Stimulated activated CD8-positive, alpha-beta memory T cell treated with anti-CD3 and anti-CD28 coated beads, Interleukin-15, amount 100 ng/mL, for 24 hours (primary cell): ENCODE data around the gene MYEOV.

Source experiments
- DNase-seq: peaks from one replicate; pipeline ENCODE4 v3.0.0-alpha.2; 2020; ENCODE audit warnings: low read depth

MYEOV gene

DNA sequence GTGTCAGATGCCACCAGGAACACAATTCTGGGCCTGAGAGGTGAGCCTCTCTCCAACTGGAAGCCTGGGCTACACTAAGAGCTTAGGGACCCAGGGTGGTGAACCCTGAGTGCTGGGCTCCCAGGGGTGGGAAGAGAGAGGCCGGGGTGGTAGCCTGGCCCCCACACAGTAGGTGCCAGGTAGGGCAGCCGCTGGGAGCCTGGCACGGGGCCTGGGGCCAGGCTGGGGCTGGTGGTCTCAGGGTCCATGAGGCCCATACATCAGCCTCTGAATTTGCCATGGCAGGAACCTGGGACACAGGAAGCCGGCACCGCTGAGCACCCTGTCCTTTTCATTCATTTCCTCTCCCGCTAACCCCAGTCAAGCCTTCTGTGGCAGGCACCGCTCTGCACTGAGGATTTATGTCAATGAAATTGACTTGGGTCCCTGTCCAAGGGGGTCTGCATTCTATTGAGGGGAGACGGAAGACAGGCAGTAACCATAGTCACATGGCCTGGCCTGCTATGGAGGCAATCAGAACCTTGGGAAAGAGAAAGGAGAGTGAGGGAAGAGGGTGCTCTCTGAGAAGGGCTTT, 8.6 kb downstream of the MYEOV start:
- DNase-seq: no peak

GRCh38 chr11:69303427-69303826, 9.5 kb downstream of the MYEOV start:
- no peak for DNase-seq

GRCh38 chr11:69304258-69304657, 10.3 kb downstream of the MYEOV start:
- DNase-seq: no peak

- no peak for DNase-seq
These were observed 10.7 kb downstream of the MYEOV start for GRCh38 chr11:69304686-69305085.

- DNase-seq: no peak
These were observed 12.1 kb downstream of the MYEOV start for GRCh38 chr11:69305885-69306540.

GRCh38 chr11:69306821-69307220, 12.9 kb downstream of the MYEOV start:
- DNase-seq: no peak

- no peak for DNase-seq
These were observed 13.5 kb downstream of the MYEOV start for GRCh38 chr11:69307421-69307820.

DNA sequence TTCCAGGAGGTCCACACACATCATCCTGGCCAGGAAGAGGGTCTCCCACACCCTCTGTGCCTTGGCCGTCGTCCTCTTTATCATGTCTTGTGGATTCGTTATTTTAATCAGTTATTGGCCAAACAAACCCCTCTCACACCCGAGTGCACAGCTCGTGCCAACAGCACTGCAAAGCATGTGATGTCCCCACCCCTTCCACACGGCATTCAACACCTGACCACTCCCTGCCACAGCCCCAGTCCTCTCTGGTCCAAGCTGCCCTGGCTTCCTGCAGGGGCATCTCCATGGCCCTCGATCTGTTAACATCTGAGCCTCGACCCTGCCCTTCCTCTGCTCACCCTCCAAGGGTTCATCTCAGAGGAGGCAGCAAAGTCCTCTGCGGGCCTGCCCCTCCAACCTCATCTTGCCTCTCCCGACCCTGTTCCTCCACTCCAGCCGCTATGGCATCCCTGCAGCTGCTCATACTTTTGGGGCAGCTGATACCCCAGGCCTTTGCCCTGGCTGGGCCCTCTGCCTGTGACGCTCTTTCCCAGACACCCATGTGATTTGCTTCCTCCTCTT, 14.0 kb downstream of the MYEOV start:
- no peak for DNase-seq

GRCh38 chr11:69308491-69308911, 14.5 kb downstream of the MYEOV start:
- no peak for DNase-seq

GRCh38 chr11:69308936-69309615, 15.1 kb downstream of the MYEOV start:
- no peak for DNase-seq

DNA sequence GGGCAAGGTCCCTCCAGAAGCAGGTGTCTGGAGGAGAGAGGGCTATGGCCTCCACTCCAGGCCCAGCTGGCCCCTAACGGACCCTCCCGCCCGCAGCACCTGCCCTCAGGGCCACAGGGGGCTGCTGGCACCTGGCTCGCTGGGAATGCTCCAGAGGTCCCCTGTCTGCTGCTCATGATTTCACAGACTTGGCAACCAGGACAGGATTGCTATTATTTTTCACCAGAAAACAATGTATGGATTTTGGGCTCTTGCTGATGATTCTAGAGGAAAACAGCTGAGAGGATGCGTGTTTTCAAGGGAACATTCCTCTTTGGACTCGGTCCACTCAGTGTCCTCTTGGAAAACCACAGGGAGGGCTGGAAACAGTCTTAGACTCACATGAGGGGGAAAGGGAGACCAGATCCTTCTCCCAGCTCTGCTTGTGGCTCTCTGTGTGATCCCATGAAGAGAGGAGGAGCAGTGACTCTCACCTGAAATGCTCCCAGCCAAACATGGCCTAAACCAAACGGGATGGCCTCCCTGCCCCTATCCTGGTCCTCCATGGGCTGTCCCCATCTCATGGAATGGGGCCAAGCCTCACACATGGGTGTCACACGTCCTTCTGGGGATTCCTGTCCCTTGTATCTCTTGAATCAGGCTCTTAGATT, 15.8 kb downstream of the MYEOV start:
- DNase-seq: no peak

- no peak for DNase-seq
These were observed 16.4 kb downstream of the MYEOV start for GRCh38 chr11:69310351-69310750.

GRCh38 chr11:69310934-69311766, 17.2 kb downstream of the MYEOV start:
- DNase-seq: no peak

- DNase-seq: no peak
These were observed 17.9 kb downstream of the MYEOV start for GRCh38 chr11:69311767-69312385.

DNA sequence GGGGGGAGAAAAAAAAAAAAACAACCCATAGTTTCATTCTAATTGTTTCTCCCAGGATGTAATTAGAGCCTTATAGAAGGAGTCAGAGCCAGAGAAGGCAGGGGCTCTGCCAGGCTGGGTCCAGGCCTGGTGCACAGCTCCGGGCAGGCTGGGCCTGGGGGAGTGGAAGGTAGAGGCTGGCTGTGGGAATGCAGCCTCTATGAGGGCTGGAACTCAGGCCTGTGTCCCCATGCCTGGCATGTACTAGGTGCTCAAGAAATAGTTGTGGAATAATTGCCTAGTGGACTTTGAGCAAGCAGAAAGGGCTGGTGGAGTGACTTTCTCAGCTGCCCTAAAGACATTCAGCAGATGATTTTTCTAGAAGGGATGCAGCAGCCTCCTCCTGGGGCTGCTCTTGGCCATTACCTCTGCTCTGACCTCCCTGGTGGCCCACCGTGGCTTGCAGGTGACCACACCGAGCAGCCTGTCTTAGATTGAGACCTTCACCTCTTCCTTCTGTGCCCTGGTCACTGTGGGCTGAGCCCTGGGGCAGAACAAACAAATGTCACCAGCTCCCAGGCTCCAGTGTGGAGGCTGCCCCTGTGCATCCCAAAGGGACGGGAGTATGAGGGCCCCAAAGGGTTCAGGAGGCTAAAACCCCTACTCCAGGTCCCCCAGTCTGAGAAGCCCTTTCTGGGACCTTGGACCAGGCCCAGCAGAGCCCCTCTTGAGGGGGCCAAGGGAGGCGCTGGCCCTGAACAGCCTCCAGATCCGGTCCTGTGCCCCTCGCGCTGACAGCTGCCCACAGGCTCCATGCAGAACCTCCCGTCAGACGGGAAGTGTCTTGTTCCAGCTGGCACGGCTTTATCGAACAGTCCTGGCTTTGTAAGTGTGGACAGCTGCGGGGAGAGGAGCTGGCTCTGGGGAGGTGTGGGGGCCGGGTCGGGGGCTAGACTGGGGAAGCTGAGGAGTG, 18.8 kb downstream of the MYEOV start:
- no peak for DNase-seq

- no peak for DNase-seq
These were observed 20.0 kb downstream of the MYEOV start for GRCh38 chr11:69313992-69314391.

DNA sequence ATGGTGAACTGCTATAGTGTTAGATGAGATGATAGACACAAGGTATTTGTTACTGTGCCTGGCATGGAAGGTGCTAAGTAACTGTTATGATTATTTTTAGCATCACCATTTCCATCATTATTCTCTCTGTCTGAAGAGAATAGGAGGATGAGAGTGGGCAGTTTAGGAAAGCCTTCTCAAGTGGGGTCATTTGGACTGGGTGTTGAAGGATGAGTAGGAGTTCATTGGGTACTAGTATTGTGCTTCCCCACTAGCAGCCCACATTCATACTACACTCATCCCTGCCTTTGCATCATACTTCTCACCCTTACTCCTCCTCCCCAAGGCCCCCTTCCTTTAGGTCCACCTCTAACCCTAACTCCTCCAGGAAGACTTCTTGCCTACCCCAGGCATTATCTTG, 20.6 kb downstream of the MYEOV start:
- DNase-seq: no peak

GRCh38 chr11:69316956-69317355, 23.0 kb downstream of the MYEOV start:
- DNase-seq: no peak

GRCh38 chr11:69317401-69318092, 23.6 kb downstream of the MYEOV start:
- DNase-seq: no peak

DNA sequence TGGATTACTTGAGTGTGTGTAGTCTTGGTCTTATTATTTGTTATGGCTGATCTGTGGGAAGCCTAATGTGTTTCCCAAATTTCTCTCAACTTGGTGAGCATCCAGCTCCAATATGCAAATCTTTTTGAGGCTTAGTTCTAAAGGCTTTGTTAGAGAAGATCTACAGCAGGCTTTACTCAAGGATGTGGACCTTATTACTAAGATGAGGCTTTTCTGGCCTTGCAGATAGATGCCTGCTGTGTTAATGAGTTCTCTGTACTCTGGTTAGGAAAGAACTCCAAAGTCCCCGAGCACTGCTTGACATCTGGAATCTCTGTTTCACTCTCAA, 24.1 kb downstream of the MYEOV start:
- DNase-seq: no peak
